ENCODE data around the gene IVNS1ABP.

IVNS1ABP gene

GRCh38 chr1:185295091-185295490, 22.0 kb downstream of the IVNS1ABP start:
- DNase-seq (ENCODE audit: extremely low read depth in 1 of 2, low read depth in 1 of 2) = no peak

- no peak for DNase-seq (ENCODE audit: extremely low read depth in 1 of 2, low read depth in 1 of 2)
These were observed 23.0 kb downstream of the IVNS1ABP start for GRCh38 chr1:185293967-185294542.

GRCh38 chr1:185292237-185292636, 24.8 kb downstream of the IVNS1ABP start:
- no peak for DNase-seq (ENCODE audit: extremely low read depth in 1 of 2, low read depth in 1 of 2)

GRCh38 chr1:185291652-185292051, 25.4 kb downstream of the IVNS1ABP start:
- DNase-seq (ENCODE audit: extremely low read depth in 1 of 2, low read depth in 1 of 2) = no peak

DNA sequence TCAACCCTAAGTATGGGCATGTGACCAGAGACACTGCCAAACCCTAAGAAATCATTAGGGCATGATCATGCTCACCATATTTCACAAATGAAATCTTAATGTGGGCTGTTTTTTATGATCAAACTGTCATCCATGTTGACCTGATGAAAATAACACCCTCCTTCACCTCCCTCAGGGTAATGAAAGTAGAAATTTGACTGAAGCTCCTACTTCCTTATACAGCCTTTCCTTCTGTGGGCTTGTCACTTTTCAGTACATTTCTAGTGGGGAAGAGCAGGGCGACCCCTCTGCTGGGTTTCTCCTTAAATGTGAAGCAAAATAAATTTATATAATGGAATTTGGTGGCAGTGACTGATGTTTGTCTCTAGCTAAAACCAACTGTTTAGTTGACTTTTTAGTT, 25.9 kb downstream of the IVNS1ABP start:
- no peak for DNase-seq (ENCODE audit: extremely low read depth in 1 of 2, low read depth in 1 of 2)

DNA sequence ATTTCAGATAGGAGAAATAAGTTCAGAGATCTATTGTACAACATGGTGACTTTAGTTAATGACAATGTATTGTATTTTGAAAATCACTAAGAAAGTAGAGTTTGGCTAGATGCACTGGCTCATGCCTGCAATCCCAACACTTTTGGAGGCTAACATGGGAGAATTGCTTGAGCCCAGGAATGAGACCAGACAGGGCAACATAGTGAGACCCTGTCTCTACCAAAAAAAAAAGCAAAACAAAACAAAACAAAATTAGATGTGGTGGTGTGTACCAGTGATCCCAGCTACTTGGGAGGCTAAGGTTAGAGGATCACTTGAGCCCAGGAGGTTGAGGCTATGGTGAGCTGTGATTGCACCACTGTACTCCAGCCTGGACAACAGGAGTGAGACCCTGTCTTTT, 27.2 kb downstream of the IVNS1ABP start:
- no peak for DNase-seq (ENCODE audit: extremely low read depth in 1 of 2, low read depth in 1 of 2)

GRCh38 chr1:185288435-185288834, 28.6 kb downstream of the IVNS1ABP start:
- DNase-seq (ENCODE audit: extremely low read depth in 1 of 2, low read depth in 1 of 2) = no peak

- no peak for DNase-seq (ENCODE audit: extremely low read depth in 1 of 2, low read depth in 1 of 2)
These were observed 29.6 kb downstream of the IVNS1ABP start for GRCh38 chr1:185287451-185287850.

GRCh38 chr1:185284533-185285276, 32.3 kb downstream of the IVNS1ABP start:
- DNase-seq (ENCODE audit: extremely low read depth in 1 of 2, low read depth in 1 of 2) = no peak

DNA sequence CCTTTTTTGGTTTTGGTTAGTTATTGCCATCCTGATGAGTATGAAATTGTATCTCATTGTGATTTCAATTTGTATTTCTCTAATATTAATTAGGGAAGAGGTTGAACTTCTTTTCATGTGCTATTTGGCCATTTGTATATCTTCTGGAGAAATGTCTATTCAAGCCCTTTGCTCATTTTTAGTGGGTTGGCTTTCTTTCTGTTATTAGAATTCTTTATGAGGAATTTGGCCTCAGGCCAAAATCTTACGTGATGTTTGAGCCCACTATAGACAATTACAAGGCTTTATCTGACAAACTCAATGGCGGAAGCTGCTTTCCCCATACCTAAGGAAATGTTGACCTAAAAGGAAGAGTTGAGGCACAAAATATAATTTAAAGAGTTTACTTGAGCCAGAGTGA, 32.9 kb downstream of the IVNS1ABP start:
- DNase-seq (ENCODE audit: extremely low read depth in 1 of 2, low read depth in 1 of 2) = no peak

- DNase-seq (ENCODE audit: extremely low read depth in 1 of 2, low read depth in 1 of 2) = no peak
These were observed 35.8 kb downstream of the IVNS1ABP start for GRCh38 chr1:185281245-185281644.

DNA sequence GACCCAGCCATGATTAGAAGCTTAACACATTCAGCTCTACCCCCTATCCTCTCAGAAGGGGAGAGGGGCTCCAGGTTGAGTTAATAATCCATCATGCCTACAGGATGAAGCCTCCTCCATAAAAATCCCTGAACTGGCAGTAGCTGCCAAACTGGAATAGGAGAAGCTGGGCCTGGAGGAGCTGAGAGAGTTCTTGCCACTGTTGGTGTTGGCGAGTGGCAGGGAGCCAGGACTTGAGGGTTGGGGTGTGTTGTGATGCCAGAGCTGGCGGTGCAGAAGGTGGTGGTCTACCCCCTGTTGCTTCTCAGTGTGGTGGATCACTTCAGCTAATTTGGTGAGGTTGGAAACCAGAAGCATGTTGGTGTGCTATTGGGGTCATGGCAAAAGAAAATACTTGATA, 36.5 kb downstream of the IVNS1ABP start:
- DNase-seq (ENCODE audit: extremely low read depth in 1 of 2, low read depth in 1 of 2) = no peak

DNA sequence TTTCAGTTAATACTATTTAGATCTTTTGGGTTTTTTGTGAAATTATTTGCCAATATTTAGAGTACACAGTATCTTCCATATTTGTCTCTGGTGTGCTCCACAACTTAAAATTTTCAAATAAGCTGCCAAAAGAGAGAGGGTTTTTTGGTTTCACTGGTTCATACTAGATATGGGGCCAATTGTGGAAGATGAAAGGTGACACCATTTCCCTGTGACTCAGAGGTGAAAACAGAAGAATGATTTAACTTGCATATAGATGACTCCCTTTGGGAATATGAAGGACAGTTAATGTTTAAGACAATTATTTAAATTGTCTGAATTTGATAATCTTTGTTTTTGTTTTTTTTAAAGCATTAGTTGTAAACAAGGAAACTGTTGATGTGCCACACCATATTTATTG, 37.5 kb downstream of the IVNS1ABP start:
- no peak for DNase-seq (ENCODE audit: extremely low read depth in 1 of 2, low read depth in 1 of 2)

GRCh38 chr1:185271921-185272320, 45.1 kb downstream of the IVNS1ABP start:
- no peak for DNase-seq (ENCODE audit: extremely low read depth in 1 of 2, low read depth in 1 of 2)

DNA sequence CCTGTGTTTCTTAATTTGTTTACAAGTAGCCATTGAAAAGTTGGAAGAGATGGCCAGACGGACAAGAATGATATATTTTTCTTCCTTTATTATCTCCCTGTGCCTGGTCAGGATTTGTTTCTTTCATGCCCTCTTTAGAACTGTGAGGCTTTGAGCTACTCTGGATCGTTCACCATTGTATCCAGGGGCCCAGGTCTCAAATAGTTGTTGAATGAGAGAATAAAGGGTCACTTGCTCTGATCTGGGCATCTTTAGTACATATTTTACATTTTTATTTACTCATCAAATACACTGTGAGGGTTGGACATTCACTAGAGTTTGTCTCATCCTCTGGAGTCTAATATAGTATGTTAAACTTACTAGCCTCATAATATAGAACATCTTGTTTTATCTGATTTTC, 48.7 kb downstream of the IVNS1ABP start:
- no peak for DNase-seq (ENCODE audit: extremely low read depth in 1 of 2, low read depth in 1 of 2)

- no peak for DNase-seq (ENCODE audit: extremely low read depth in 1 of 2, low read depth in 1 of 2)
These were observed 49.3 kb downstream of the IVNS1ABP start for GRCh38 chr1:185267701-185268100.

DNA sequence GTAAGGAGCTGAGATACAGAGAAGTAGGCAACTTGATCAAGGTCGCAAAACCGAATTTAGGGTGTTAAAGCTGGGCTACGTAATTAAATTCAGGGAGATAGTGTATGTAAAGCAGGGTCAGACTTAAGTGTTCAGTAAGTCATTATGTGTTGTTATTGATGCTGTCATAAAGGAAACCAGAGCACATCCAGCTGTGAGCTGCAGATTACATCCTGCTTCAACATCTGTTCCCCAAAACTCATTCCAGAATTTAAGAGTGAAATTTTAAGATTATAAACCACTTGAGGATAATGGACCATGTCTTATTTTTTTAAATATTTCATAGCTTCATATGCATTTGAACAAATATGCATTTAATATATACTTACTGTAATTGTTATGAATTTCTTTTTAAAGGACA, 49.7 kb downstream of the IVNS1ABP start:
- no peak for DNase-seq (ENCODE audit: extremely low read depth in 1 of 2, low read depth in 1 of 2)

GRCh38 chr1:185265314-185265713, 51.7 kb downstream of the IVNS1ABP start:
- no peak for DNase-seq (ENCODE audit: extremely low read depth in 1 of 2, low read depth in 1 of 2)

- DNase-seq (ENCODE audit: extremely low read depth in 1 of 2, low read depth in 1 of 2) = no peak
These were observed 53.3 kb downstream of the IVNS1ABP start for GRCh38 chr1:185263780-185264179.

GRCh38 chr1:185263292-185263691, 53.8 kb downstream of the IVNS1ABP start:
- DNase-seq (ENCODE audit: extremely low read depth in 1 of 2, low read depth in 1 of 2) = no peak

GRCh38 chr1:185262151-185262550, 54.9 kb downstream of the IVNS1ABP start:
- no peak for DNase-seq (ENCODE audit: extremely low read depth in 1 of 2, low read depth in 1 of 2)

GRCh38 chr1:185260611-185261010, 56.4 kb downstream of the IVNS1ABP start:
- no peak for DNase-seq (ENCODE audit: extremely low read depth in 1 of 2, low read depth in 1 of 2)

GRCh38 chr1:185258676-185259075, 58.4 kb downstream of the IVNS1ABP start:
- no peak for DNase-seq (ENCODE audit: extremely low read depth in 1 of 2, low read depth in 1 of 2)

Measured in stimulated activated CD8-positive, alpha-beta memory T cell treated with anti-CD3 and anti-CD28 coated beads, Interleukin-7, amount 100 ng/mL, for 48 hours (primary cell).